GM18873 (cell line): ENCODE measurements around the gene TMEM14C.
"Not testable (repeated sequence)": the region's sequence is repeated elsewhere in the genome, so short reads cannot be mapped to it uniquely, and the experiment has no call there.

ENCODE experiments used
- ATAC-seq: cut with Tn5 transposase; IDR thresholded peaks from one replicate; pipeline ENCODE4 v1.9.1; 2021; ENCODE audit warnings: mild to moderate bottlenecking, moderate library complexity, moderate number of reproducible peaks; ENCODE audit not compliant: unreplicated experiment, low FRiP score

Gene TMEM14C

DNA sequence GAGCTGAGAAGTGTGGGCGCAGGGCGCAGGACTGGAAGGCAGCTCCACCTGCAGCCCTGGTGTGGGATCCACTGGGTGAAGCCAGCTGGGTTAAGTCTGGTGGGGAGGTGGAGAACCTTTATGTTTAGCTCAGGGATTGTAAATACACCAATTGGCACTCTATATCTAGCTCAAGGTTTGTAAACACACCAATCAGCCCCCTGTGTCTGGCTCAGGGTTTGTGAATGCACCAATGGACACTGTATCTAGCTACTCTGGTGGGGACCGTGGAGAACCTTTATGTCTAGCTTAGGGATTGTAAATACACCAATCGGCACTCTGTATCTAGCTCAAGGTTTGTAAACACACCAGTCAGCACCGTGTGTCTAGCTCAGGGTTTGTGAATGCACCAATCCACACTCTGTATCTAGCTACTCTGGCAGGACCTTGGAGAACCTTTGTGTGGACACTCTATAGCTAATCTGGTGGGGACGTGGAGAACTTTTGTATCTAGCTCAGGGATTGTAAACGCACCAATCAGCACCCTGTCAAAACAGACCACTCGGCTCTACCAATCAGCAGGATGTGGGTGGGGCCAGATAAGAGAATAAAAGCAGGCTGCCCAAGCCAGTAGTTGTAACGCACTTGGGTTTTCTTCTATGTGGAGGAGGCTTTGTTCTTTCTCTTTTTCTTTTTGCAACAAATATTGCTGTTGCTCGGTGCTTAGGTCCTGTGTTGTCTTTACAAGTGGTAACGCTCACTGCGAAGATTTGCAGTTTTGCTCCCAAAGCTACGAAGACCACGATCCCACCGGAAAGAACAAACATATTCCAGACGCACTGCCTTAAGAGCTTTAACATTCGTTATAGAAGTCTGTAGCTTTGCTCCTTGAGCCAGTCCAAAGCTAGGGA, 1.7 kb upstream of the TMEM14C start:
- ATAC-seq = not testable (repeated sequence)

- no peak for ATAC-seq
These were observed 860 bp upstream of the TMEM14C start for GRCh38 chr6:10721850-10722569.

DNA sequence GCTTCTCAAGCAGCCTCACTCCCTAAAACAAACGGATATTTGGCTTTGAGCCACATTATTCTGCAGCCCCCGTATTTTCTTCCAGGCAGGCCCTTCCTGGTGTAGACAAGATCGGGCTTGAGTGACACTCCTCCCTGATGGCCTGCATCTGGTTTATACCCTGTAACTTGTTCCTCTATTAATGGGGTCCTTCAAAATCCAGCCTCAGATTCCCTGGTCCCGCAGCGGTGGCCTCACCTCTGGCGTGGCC, 375 bp upstream of the TMEM14C start:
- no peak for ATAC-seq

- no peak for ATAC-seq
These were observed 654 bp downstream of the TMEM14C start for GRCh38 chr6:10723567-10723881.

DNA sequence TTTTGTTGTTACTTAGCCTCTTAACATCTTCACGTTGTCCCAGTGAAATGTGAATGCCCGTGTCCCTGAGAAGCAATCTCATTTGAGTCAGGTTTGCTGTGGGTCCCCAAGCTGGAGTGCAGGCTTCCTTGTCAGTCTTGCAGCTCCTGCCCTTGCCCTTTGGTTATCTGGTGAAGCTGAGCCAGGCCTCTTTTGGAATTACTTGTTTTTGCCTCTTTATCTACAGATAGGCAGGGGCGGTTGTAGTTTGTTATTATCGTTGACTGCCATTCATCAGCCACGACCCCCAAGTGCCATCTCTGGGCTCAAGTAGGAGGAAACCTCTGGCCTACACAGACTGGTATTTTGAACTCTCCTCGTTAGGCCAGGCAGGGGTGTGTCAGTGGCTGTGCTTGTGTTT, 2.2 kb downstream of the TMEM14C start:
- no peak for ATAC-seq

GRCh38 chr6:10725716-10726115, 2.8 kb downstream of the TMEM14C start:
- no peak for ATAC-seq

GRCh38 chr6:10730254-10730653, 7.4 kb downstream of the TMEM14C start:
- ATAC-seq = no peak

DNA sequence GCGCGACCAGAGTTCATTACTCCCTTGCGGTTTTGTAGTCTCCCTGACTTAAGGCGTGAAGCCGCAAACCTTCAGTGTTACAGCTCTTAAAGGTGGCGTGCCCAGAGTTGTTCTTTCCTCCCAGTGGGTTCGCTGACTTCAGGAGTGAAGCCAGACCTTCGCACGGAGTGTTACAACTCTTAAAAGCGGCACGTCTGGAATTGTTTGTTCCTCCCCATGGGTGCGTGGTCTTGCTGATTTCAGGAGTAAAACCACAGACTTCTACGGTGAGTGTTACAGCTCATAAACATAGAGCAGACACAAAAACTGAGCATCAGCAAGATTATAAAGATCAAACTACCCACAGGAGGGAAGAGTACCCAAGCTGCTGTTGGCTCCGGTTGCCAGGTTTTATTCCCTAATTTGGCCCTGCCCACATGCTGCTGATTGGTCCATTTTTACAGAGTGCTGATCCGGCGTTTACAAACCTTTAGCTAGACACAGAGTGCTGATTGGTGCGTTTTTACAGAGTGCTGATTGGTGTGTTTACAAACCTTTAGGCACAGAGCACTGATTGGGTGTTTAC, 10.4 kb downstream of the TMEM14C start:
- no peak for ATAC-seq

- no peak for ATAC-seq
These were observed 11.0 kb downstream of the TMEM14C start for GRCh38 chr6:10733863-10734262.

DNA sequence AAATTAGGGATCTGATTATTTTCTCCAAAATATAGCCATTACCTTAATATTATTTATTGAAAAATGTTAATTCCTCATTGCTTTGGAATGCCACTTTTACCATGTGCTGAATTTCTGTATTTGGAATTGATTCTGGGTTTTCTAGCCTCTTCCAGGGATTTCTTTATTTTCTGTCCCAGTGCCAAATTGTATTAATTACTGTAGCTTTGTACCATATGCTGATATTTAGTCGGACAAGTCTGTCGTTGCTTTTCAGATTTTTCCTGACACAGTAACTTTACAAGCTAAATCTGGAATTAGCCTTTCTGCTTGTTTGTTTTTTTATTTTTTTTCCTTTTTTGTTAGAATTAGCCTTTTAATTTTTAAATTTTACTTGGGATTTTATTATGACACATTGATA, 13.9 kb downstream of the TMEM14C start:
- no peak for ATAC-seq

- ATAC-seq = no peak
These were observed 17.2 kb downstream of the TMEM14C start for GRCh38 chr6:10740061-10740460.

DNA sequence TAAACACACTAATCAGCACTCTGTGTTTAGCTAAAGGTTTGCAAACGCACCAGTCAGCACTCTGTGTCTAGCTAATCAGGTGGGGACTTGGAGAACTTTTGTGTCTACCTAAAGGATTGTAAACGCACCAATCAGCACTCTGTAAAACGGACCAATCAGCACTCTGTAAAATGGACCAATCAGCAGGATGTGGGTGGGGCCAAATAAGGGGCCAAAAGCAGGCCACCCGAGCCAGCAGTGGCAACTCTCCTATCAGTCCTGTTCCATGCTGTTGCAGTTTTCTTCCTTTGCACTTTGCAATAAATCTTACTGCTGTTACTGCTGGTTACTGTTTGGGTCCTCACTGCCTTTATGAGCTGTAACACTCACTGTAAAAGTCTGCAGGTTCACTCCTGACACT, 18.8 kb downstream of the TMEM14C start:
- ATAC-seq = not testable (repeated sequence)

GRCh38 chr6:10742251-10742650, 19.4 kb downstream of the TMEM14C start:
- no peak for ATAC-seq

- ATAC-seq = no peak
These were observed 20.6 kb downstream of the TMEM14C start for GRCh38 chr6:10743515-10743914.

DNA sequence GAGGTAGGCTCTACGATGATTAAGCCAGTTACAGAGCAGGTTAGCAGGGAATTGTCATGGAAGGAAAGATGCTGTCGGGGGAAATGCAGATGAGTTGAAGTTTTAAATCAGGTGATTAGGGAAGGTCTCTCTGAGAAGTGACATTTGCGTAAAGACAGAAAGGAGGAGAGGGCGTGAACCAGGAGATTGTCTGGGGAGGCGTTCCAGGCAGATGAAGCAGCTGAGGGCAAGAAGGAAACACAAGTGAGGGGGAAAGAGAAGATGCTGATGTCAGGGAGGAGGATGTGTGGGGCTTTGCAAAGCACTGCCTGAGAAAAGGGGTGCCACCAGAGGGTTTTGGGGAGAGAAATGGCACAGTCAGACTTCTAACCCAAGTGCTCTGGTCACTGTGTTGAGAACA, 22.2 kb downstream of the TMEM14C start:
- no peak for ATAC-seq

DNA sequence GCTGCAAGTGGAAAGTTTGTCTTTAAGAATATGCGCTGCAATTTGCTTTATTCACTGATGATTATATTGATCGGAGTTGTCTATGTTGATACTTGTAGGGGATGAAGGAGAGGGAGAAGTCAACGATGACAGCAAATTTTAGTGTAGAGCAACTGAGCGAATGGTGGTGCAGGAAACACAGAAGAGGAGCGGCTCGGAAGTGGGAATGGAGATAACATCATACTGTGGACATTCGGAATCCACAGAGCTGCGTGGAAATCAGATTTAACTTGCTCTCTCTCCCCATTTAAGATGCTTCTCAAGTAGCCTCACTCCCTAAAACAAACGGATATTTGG, 24.0 kb downstream of the TMEM14C start:
- no peak for ATAC-seq

GRCh38 chr6:10747251-10747972, 24.5 kb downstream of the TMEM14C start, which contains the start of gene TMEM14B:
TSS of gene TMEM14B (plus strand) at chr6:10747805. CDS start at chr6:10749246, 1,441 bp downstream.
- peak; percentile 88 for ATAC-seq

DNA sequence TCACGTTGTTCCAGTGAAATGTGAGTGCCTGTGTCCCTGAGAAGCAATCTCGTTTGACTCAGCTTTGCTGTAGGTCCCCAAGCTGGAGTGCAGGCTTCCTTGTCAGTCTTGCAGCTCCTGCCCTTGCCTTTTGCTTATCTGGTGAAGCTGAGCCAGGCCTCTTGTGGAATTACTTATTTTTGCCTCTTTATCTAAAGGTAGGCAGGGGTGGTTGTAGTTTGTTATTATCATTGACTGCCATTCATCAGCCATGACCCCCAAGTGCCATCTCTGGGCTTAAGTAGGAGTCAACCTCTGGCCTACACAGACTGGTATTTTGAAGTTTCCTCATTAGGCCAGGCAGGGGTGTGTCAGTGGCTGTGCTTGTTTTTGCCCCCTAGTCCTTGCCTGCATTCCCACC, 26.9 kb downstream of the TMEM14C start:
- ATAC-seq = no peak

DNA sequence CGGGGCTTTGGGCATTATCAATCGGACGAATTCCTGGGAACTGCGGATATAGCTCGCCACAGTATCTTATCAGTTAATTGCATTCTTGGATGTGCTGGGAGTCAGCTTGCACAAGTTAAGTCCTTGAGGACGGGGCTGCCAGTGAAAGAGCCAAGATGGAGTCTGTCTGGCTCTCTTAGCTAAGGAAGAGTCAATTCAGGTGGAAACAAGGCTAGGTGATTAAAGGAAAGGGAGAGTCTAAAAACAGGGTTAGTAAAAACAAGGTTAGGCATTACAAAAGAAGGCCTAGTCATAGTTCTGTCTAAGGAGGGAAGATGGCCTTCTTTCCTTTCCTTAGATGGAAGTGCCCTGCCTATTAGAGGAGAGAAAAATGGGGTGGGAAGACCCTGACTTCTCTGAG, 27.7 kb downstream of the TMEM14C start:
- ATAC-seq = not testable (repeated sequence)

DNA sequence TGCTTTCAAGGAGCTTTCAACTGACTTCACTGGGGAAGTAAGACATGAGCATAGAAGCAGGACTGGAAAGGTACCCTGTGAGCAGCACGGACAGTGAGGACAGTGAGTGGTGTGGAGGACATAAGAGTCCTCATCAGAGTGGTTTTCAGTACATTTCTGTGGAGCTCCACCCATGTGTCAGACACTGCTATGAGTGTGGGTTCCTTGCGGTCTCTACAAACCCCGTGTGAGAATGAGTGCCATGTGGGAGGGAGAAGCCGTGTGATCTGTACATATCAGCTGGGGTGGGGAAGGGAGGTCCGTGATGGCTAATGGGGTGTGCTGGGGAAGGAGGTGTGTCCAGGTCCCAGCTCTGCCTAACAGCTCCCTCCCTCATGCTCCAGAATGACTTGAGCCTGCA, 28.9 kb downstream of the TMEM14C start:
- not testable (repeated sequence) for ATAC-seq

GRCh38 chr6:10756085-10756484, 33.2 kb downstream of the TMEM14C start:
- no peak for ATAC-seq
